Small intestine (tissue), 7 donors: ENCODE measurements around the gene EPC2. TPM values are rescaled to one million over a fixed set of nuclear protein-coding genes. Genes with fewer than 3 reads are reported as not detected.
"Not testable (repeated sequence)": the region's sequence is repeated elsewhere in the genome, so short reads cannot be mapped to it uniquely, and the experiment has no call there.

Source experiments
- DNase-seq, 2 donors: peaks; one replicate each; pipeline versions ENCODE4 v3.0.0 to v3.0.0-alpha.2; 2013
- FAIRE-seq: peaks from 2 replicates; lab custom pipeline; 2012; peaks lifted over from hg19 to GRCh38; lab: Jason Lieb, UNC
- H3K27ac ChIP-seq, 3 donors: one replicate each; pipeline ENCODE4 v1.5.1; 2013; ENCODE audit warnings: low read length in 2 of 3, mild to moderate bottlenecking in 2 of 3, control low read depth in 1 of 3, inconsistent platforms in 1 of 3, low read depth in 1 of 3, moderate library complexity in 1 of 3
- H3K27me3 ChIP-seq, 3 donors: one replicate each; pipeline ENCODE4 v1.6.1; 2013; ENCODE audit warnings: low read length in 3 of 3, inconsistent platforms in 1 of 3; ENCODE audit not compliant: control insufficient read depth in 3 of 3, insufficient read depth in 3 of 3
- H3K36me3 ChIP-seq, 3 donors: one replicate each; pipeline ENCODE4 v1.6.1; 2013; ENCODE audit warnings: low read length in 3 of 3, inconsistent platforms in 1 of 3, low read depth in 1 of 3, mild to moderate bottlenecking in 1 of 3, moderate library complexity in 1 of 3; ENCODE audit not compliant: control insufficient read depth in 3 of 3, insufficient read depth in 2 of 3
- H3K4me1 ChIP-seq, 3 donors: one replicate each; pipeline ENCODE4 v1.6.1; 2013; ENCODE audit warnings: low read length in 2 of 3, inconsistent platforms in 1 of 3, low read depth in 1 of 3, mild to moderate bottlenecking in 1 of 3, moderate library complexity in 1 of 3; ENCODE audit not compliant: control insufficient read depth in 3 of 3, insufficient read depth in 2 of 3
- H3K4me3 ChIP-seq, 3 donors: one replicate each; pipeline ENCODE4 v1.5.1; 2013; ENCODE audit warnings: low read length in 3 of 3, control low read depth in 1 of 3, inconsistent platforms in 1 of 3, low read depth in 1 of 3, mild to moderate bottlenecking in 1 of 3, moderate library complexity in 1 of 3
- H3K9me3 ChIP-seq, 2 donors: one replicate each; pipeline ENCODE4 v1.6.1; 2013; ENCODE audit warnings: low read depth in 1 of 2, low read length in 1 of 2; ENCODE audit not compliant: control insufficient read depth in 2 of 2, insufficient read depth in 1 of 2
- WGBS, 3 donors: extraction: QIAGEN DNeasy Blood & Tissue Kit; methylation state at CpG; one replicate each; pipeline ENCODE4 v1.1.7; 2013; 5-methylcytosine and 5-hydroxymethylcytosine counted together
- polyA plus RNA-seq, 4 donors: library from polyadenylated mRNA; stranded (reverse) in 3 of 4; unstranded in 1 of 4; fragments of 200-250 nt in 3 of 4; fragments of 120-200 nt in 1 of 4; gene quantifications; one replicate each; pipeline versions ENCODE4 v1.2.1 to v1.2.3, GENCODE V29; 2013
- donor health status: healthy with polysubstance abuse.
- donor health status: control.
- donor health status: control.
- donor health status: Bipolar disorder and iron deficiency.
- donor health status: healthy.

EPC2 gene
- polyA plus RNA-seq, 4 donors, result 7.2 to 28.9 (median 8.4) TPM

GRCh38 chr2:148644883-148645538 is 460 bp downstream of the EPC2 start:
- DNase-seq (peak; percentile 94 to 99), FAIRE-seq (no peak)
- WGBS, 3 donors, result 0 to 1% (median 0%) methylated on average over 57 to 69 of the region's 69 CpGs
- Histone ChIP-seq H3K36me3 (no peaks in the 10 kb centered on the region), H3K27me3 (no peaks in the 10 kb centered on the region), H3K4me1 (peaks cover 0 to 6% (median 4%) of the 10 kb centered on the region in 3 donors), H3K27ac (peak overlapping the region; percentile 89 to 100 (median 98)), H3K9me3 (no peaks in the 10 kb centered on the region), H3K4me3 (peak overlapping the region; percentile 83 to 97 (median 88))

- H3K27me3 ChIP-seq, result no peaks in the 10 kb centered on the region
- no peaks in the 10 kb centered on the region for H3K36me3 ChIP-seq
- H3K9me3 ChIP-seq, result no peaks in the 10 kb centered on the region
- peak overlapping the region; percentile 89 to 100 (median 98) for H3K27ac ChIP-seq
- DNase-seq (peak; percentile 84 to 95), FAIRE-seq (no peak)
- H3K4me1 ChIP-seq, result peaks cover 0 to 6% (median 4%) of the 10 kb centered on the region in 3 donors
- WGBS, 3 donors, result 0% methylated on average over 43 to 47 of the region's 47 CpGs
- peak overlapping the region; percentile 83 to 95 (median 88) for H3K4me3 ChIP-seq
Measured at GRCh38 chr2:148645539-148646230, 1.1 kb downstream of the EPC2 start.

DNA sequence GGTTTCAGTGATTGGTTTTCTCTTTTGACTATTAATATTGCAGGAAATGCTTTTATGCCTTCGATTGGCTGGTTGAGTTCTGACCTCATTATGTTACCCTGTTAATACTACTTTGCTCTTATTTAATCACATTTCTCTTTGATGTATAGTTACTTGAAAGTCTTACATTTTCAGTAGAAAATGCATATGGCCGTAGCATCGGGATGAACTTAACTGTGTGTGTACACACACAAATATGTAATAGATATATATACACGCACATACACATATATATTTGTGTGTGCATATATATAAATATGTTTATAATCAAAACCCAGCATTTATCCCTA is 1.6 kb downstream of the EPC2 start:
- FAIRE-seq (no peak), DNase-seq (no peak)
- peak overlapping the region in 2 of 3 donors; percentile 46 to 100 for H3K27ac ChIP-seq
- peaks cover 0 to 8% (median 7%) of the 10 kb centered on the region in 3 donors for H3K4me1 ChIP-seq
- 2 to 19% (median 8%) methylated on average over 4 of the region's 4 CpGs for WGBS, 3 donors
- no peaks in the 10 kb centered on the region for H3K9me3 ChIP-seq
- no peaks in the 10 kb centered on the region for H3K27me3 ChIP-seq
- H3K36me3 ChIP-seq, result no peaks in the 10 kb centered on the region
- peak overlapping the region in 2 of 3 donors; percentile 83 to 88 for H3K4me3 ChIP-seq

GRCh38 chr2:148647711-148648110 is 3.2 kb downstream of the EPC2 start:
- H3K4me3 ChIP-seq, DNase-seq, H3K27me3 ChIP-seq, H3K36me3 ChIP-seq, H3K27ac ChIP-seq, FAIRE-seq, H3K9me3 ChIP-seq: not testable (repeated sequence)
- H3K4me1 ChIP-seq, result peaks cover 0 to 12% (median 11%) of the 10 kb centered on the region in 3 donors
- WGBS, 3 donors, result 95 to 96% (median 96%) methylated on average over 12 of the region's 12 CpGs

- DNase-seq, result no peak
- Histone ChIP-seq H3K27me3 (no peaks in the 10 kb centered on the region), H3K36me3 (no peaks in the 10 kb centered on the region), H3K4me3 (no peak overlapping the region), H3K4me1 (peaks cover 0 to 16% (median 6%) of the 10 kb centered on the region in 3 donors), H3K9me3 (no peaks in the 10 kb centered on the region), H3K27ac (no peak overlapping the region)
- no peak for FAIRE-seq
Measured at GRCh38 chr2:148649936-148650335, 5.4 kb downstream of the EPC2 start.

DNA sequence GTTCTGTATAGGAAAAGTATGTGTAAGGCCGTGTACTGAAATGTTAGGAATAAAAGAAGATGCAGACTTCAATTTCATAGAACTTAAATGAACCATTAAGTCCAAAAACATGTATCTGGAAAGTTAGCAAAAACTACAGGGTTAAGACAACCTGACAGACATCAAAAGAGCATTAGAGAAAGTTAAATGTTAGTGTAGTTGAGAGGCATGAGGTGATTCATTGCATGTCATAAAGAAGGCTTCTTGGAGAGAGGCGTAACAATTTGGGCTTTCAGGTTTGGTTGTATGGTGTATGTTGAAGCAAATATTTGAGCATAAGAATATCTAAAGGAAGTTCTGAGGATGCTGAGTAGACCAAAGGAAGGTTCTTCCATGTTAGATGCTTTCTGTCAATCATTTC is 6.3 kb downstream of the EPC2 start:
- Histone ChIP-seq H3K27ac (no peak overlapping the region), H3K9me3 (no peaks in the 10 kb centered on the region), H3K4me3 (no peak overlapping the region), H3K27me3 (no peaks in the 10 kb centered on the region), H3K36me3 (no peaks in the 10 kb centered on the region), H3K4me1 (peaks cover 0 to 16% (median 6%) of the 10 kb centered on the region in 3 donors)
- no peak for FAIRE-seq
- WGBS, 3 donors, result 70 to 79% (median 71%) methylated on average over 2 of the region's 2 CpGs
- no peak for DNase-seq

DNA sequence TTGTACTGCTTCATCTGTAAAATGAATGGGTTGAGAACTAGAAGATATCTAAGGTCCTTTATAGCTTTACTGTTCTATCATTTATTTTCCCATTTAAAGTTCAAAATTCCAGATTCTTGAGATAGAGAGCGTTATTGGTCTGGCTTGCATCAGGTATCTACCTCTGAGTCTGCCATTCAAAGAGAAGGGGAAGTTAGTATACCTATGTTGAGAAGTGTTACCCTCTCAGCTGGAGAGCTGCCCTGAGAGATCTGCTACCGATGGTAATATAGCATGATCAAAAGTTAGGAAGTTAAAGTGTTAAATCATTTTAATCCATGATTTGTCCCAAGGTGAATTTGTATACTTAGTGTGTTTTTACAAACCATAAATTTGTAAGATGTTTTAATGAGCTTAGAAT is 7.4 kb downstream of the EPC2 start:
- Histone ChIP-seq H3K9me3 (no peaks in the 10 kb centered on the region), H3K36me3 (no peaks in the 10 kb centered on the region), H3K27ac (no peak overlapping the region), H3K4me1 (peaks cover 0 to 16% (median 6%) of the 10 kb centered on the region in 3 donors), H3K4me3 (no peak overlapping the region), H3K27me3 (no peaks in the 10 kb centered on the region)
- DNase-seq (peak in 1 of 2 donors; percentile 21), FAIRE-seq (no peak)
- 27 to 68% (median 45%) methylated on average over 2 of the region's 2 CpGs for WGBS, 3 donors

GRCh38 chr2:148653437-148653836 is 8.9 kb downstream of the EPC2 start:
- Histone ChIP-seq H3K4me1 (peaks cover 0 to 19% (median 6%) of the 10 kb centered on the region in 3 donors), H3K4me3 (no peak overlapping the region), H3K36me3 (no peaks in the 10 kb centered on the region), H3K27me3 (no peaks in the 10 kb centered on the region), H3K9me3 (no peaks in the 10 kb centered on the region), H3K27ac (no peak overlapping the region)
- WGBS, 3 donors, result 36 to 56% (median 52%) methylated on average over 2 of the region's 2 CpGs
- FAIRE-seq (no peak), DNase-seq (no peak)
